ENCODE data around the gene TIMELESS.
A peak's percentile ranks its signal among the peaks of the same experiment; 100 is the strongest.
"Not testable (repeated sequence)": the region's sequence is repeated elsewhere in the genome, so short reads cannot be mapped to it uniquely, and the experiment has no call there.

The TIMELESS gene

GRCh38 chr12:56448860-56449621 is at the start of gene TIMELESS:
Gene TIMELESS (minus strand): TSS chr12:56449426. CDS start chr12:56434170, 15,256 bp downstream.
- DNase-seq: peak; percentile 96

- peak; percentile 90 for DNase-seq
These were observed 49.1 kb upstream of the TIMELESS start for GRCh38 chr12:56498126-56498902.

GRCh38 chr12:56496704-56497103 is 47.5 kb upstream of the TIMELESS start:
- not testable (repeated sequence) for DNase-seq

GRCh38 chr12:56494481-56494880 is 45.3 kb upstream of the TIMELESS start:
- not testable (repeated sequence) for DNase-seq

GRCh38 chr12:56494106-56494415 is 44.8 kb upstream of the TIMELESS start:
- DNase-seq: not testable (repeated sequence)

- peak; percentile 70 for DNase-seq
These were observed 44.3 kb upstream of the TIMELESS start for GRCh38 chr12:56493409-56494105.

GRCh38 chr12:56490360-56490759 is 41.1 kb upstream of the TIMELESS start:
- DNase-seq: peak; percentile 60

- peak; percentile 64 for DNase-seq
These were observed 39.1 kb upstream of the TIMELESS start, which contains the start of gene GLS2 for GRCh38 chr12:56488041-56488955. Gene GLS2 (minus strand): TSS chr12:56488161. CDS start chr12:56488118, 43 bp downstream.

- DNase-seq: peak; percentile 70
These were observed 38.3 kb upstream of the TIMELESS start for GRCh38 chr12:56487448-56488040.

- no peak for DNase-seq
These were observed 37.5 kb upstream of the TIMELESS start for GRCh38 chr12:56486694-56487093.

GRCh38 chr12:56484566-56484965 is 35.3 kb upstream of the TIMELESS start:
- no peak for DNase-seq

- no peak for DNase-seq
These were observed 30.4 kb upstream of the TIMELESS start for GRCh38 chr12:56479625-56480024.

- DNase-seq: no peak
These were observed 28.4 kb upstream of the TIMELESS start for GRCh38 chr12:56477521-56478225.

- DNase-seq: no peak
These were observed 27.8 kb upstream of the TIMELESS start for GRCh38 chr12:56476972-56477432.

- DNase-seq: no peak
These were observed 26.9 kb upstream of the TIMELESS start for GRCh38 chr12:56476143-56476542.

- no peak for DNase-seq
These were observed 25.2 kb upstream of the TIMELESS start for GRCh38 chr12:56474389-56474788.

- DNase-seq: no peak
These were observed 20.0 kb upstream of the TIMELESS start for GRCh38 chr12:56469007-56469930.

- peak; percentile 96 for DNase-seq
These were observed 19.2 kb upstream of the TIMELESS start, which contains the start of gene SPRYD4 for GRCh38 chr12:56468216-56469006. Gene SPRYD4 (plus strand): TSS chr12:56468578. CDS start chr12:56468592, 14 bp downstream.

GRCh38 chr12:56462565-56462964 is 13.3 kb upstream of the TIMELESS start:
- peak; percentile 75 for DNase-seq

Data from NCI-H82 (cell line).